SK-N-SH (cell line): ENCODE data around the gene PYGB. TPM values are rescaled to one million over a fixed set of nuclear protein-coding genes. Genes with fewer than 3 reads are reported as not detected.

ENCODE experiments used
- CTCF ChIA-PET: fragments of 300-600, 350-600 bp; formaldehyde crosslinking; extraction: SDS; loops from one replicate; lab custom pipeline; 2021; lab: Yijun Ruan, JAX
- POLR2A ChIA-PET: fragments of 350-600 bp; sonication (Branson Sonifier 250); formaldehyde crosslinking; extraction: SDS; loops from one replicate; lab custom pipeline; 2020; ENCODE audit warnings: antibody characterized with exemption, inconsistent platforms; lab: Yijun Ruan, JAX
- DNase-seq: peaks from one replicate; pipeline ENCODE4 v3.0.0; 2012
- H2AFZ ChIP-seq: fragments of 200-600 bp; sonication (generic); 2 replicates; pipeline ENCODE4 v1.8.1; 2016; ENCODE audit warnings: antibody characterized with exemption, mild to moderate bottlenecking, low read depth
- H3F3A ChIP-seq: fragments of 200-600 bp; sonication (generic); replicated peaks from 2 replicates; pipeline ENCODE3; 2016; ENCODE audit warnings: antibody characterized with exemption, mild to moderate bottlenecking; ENCODE audit not compliant: insufficient read depth
- H3K27ac ChIP-seq, 2 experiments: fragments of 200-500 bp in 1 of 2; fragments of 200-600 bp in 1 of 2; sonication (Bioruptor generic) in 1 of 2; sonication (generic), shearing (Covaris generic) in 1 of 2; 2 replicates each; pipeline versions ENCODE4 v1.5.1 to v1.6.1; 2014 to 2016; ENCODE audit warnings: low read depth in 2 of 2, inconsistent platforms in 1 of 2, low read length in 1 of 2, mild to moderate bottlenecking in 1 of 2, mixed read lengths in 1 of 2
- H3K27me3 ChIP-seq: fragments of 200-600 bp; sonication (generic), shearing (Covaris generic); 2 replicates; pipeline ENCODE4 v1.6.1; 2016; ENCODE audit warnings: mixed run types; ENCODE audit not compliant: insufficient read depth
- H3K36me3 ChIP-seq, 2 experiments: fragments of 200-500 bp in 1 of 2; fragments of 200-600 bp in 1 of 2; sonication (Bioruptor generic) in 1 of 2; sonication (generic) in 1 of 2; replicated peaks in 1 of 2; 2 replicates each; pipeline versions ENCODE3 to v1.5.1; 2014 to 2016; ENCODE audit warnings: low read length in 1 of 2, mild to moderate bottlenecking in 1 of 2; ENCODE audit not compliant: insufficient read depth in 2 of 2, control insufficient read depth in 1 of 2
- H3K4me1 ChIP-seq, 2 experiments: fragments of 200-500 bp in 1 of 2; fragments of 200-600 bp in 1 of 2; sonication (Bioruptor generic) in 1 of 2; sonication (generic), shearing (Covaris generic) in 1 of 2; 2 replicates each; pipeline versions ENCODE4 v1.5.1 to v1.6.1; 2014 to 2016; ENCODE audit warnings: low read depth in 1 of 2, low read length in 1 of 2, mixed run types in 1 of 2; ENCODE audit not compliant: insufficient read depth in 2 of 2, control insufficient read depth in 1 of 2
- H3K4me2 ChIP-seq: fragments of 200-600 bp; sonication (generic), shearing (Covaris generic); 2 replicates; pipeline ENCODE4 v1.6.1; 2017; ENCODE audit warnings: mixed run types
- H3K4me3 ChIP-seq, 2 experiments: fragments of 200-500 bp in 1 of 2; fragments of 200-600 bp in 1 of 2; sonication (Bioruptor generic) in 1 of 2; sonication (generic), shearing (Covaris generic) in 1 of 2; 2 replicates each; pipeline versions ENCODE4 v1.5.1 to v1.8.1; 2014 to 2016; ENCODE audit warnings: low read depth in 2 of 2, inconsistent platforms in 1 of 2, low read length in 1 of 2, mild to moderate bottlenecking in 1 of 2, mixed read lengths in 1 of 2, moderate library complexity in 1 of 2
- H3K79me2 ChIP-seq: fragments of 200-600 bp; sonication (generic); 2 replicates; pipeline ENCODE4 v1.8.1; 2017; ENCODE audit warnings: mild to moderate bottlenecking; ENCODE audit not compliant: insufficient read depth
- H3K9ac ChIP-seq: fragments of 200-600 bp; sonication (generic); 2 replicates; pipeline ENCODE4 v1.6.1; 2017; ENCODE audit warnings: mixed run types
- H3K9me2 ChIP-seq: fragments of 200-600 bp; sonication (generic); 2 replicates; pipeline ENCODE4 v1.6.1; 2017; ENCODE audit warnings: mixed run types
- H3K9me3 ChIP-seq: fragments of 200-600 bp; sonication (generic); 2 replicates; pipeline ENCODE4 v1.6.1; 2017; ENCODE audit warnings: mixed run types, mild to moderate bottlenecking, moderate library complexity
- H4K20me1 ChIP-seq: fragments of 200-600 bp; sonication (generic); 2 replicates; pipeline ENCODE4 v1.6.1; 2017; ENCODE audit warnings: mild to moderate bottlenecking, mixed run types; ENCODE audit not compliant: insufficient read depth
- CHD2 ChIP-seq: fragments of 150-350 bp; IDR thresholded peaks from 2 replicates; pipeline ENCODE4 v1.6.1; 2018; ENCODE audit warnings: low read length; ENCODE audit not compliant: partially characterized antibody
- CTCF ChIP-seq: fragments of 200-600 bp; sonication (generic); IDR thresholded peaks from 2 replicates; pipeline ENCODE4 v1.6.1; 2017; ENCODE audit warnings: antibody characterized with exemption, mild to moderate bottlenecking, moderate library complexity
- ELF1 ChIP-seq: IDR thresholded peaks from 2 replicates; pipeline ENCODE4 v1.4.0; 2012
- EZH2phosphoT487 ChIP-seq: fragments of 200-600 bp; sonication (generic); IDR thresholded peaks from 2 replicates; pipeline ENCODE4 v1.6.1; 2017; ENCODE audit warnings: low read depth, mixed run types, mild to moderate bottlenecking, antibody characterized with exemption, moderate library complexity, borderline replicate concordance
- FOSL2 ChIP-seq: IDR thresholded peaks from 2 replicates; pipeline ENCODE4 v1.4.0; 2012; ENCODE audit warnings: low read depth, mild to moderate bottlenecking, moderate library complexity, borderline replicate concordance
- FOXM1 ChIP-seq: IDR thresholded peaks from 2 replicates; pipeline ENCODE4 v1.4.0; 2012; ENCODE audit warnings: low read depth, mild to moderate bottlenecking
- GATA2 ChIP-seq: sonication (generic); formaldehyde crosslinking; IDR thresholded peaks from 2 replicates; pipeline ENCODE4 v1.5.0; 2020; ENCODE audit warnings: mild to moderate bottlenecking, missing genetic modification reagents
- JUND ChIP-seq: IDR thresholded peaks from 2 replicates; pipeline ENCODE4 v1.4.0; 2012
- MXI1 ChIP-seq: IDR thresholded peaks from 2 replicates; pipeline ENCODE4 v1.6.1; 2012; ENCODE audit warnings: mild to moderate bottlenecking, low read depth, low read length, improper control_type of control experiment
- NRF1 ChIP-seq: IDR thresholded peaks from 2 replicates; pipeline ENCODE4 v1.6.1; 2012; ENCODE audit warnings: low read depth, mild to moderate bottlenecking, low read length
- POLR2AphosphoS5 ChIP-seq: IDR thresholded peaks from 2 replicates; pipeline ENCODE4 v1.6.1; 2012; ENCODE audit warnings: low read depth, low read length
- RAD21 ChIP-seq: IDR thresholded peaks from 2 replicates; pipeline ENCODE4 v1.6.1; 2012; ENCODE audit warnings: mild to moderate bottlenecking, low read length
- RXRA ChIP-seq: IDR thresholded peaks from 2 replicates; pipeline ENCODE4 v1.4.0; 2012; ENCODE audit warnings: low read depth, mild to moderate bottlenecking, borderline replicate concordance
- SIN3A ChIP-seq: IDR thresholded peaks from 2 replicates; pipeline ENCODE4 v1.6.1; 2012; ENCODE audit warnings: low read depth, mild to moderate bottlenecking, low read length, moderate library complexity, borderline replicate concordance
- TAF1 ChIP-seq: IDR thresholded peaks from 2 replicates; pipeline ENCODE4 v1.6.1; 2012; ENCODE audit warnings: low read depth, mild to moderate bottlenecking, low read length, moderate library complexity, borderline replicate concordance
- TEAD4 ChIP-seq: IDR thresholded peaks from 2 replicates; pipeline ENCODE4 v1.4.0; 2012; ENCODE audit warnings: mild to moderate bottlenecking, borderline replicate concordance; ENCODE audit not compliant: insufficient read depth
- ZBTB33 ChIP-seq: IDR thresholded peaks from 2 replicates; pipeline ENCODE4 v1.4.0; 2012; ENCODE audit warnings: low read depth, borderline replicate concordance
- WGBS: methylation state at CpG from one replicate; pipeline ENCODE4 v1.1.6; 2017; ENCODE audit warnings: low lambda C conversion rate; 5-methylcytosine and 5-hydroxymethylcytosine counted together
- polyA plus RNA-seq, 3 experiments: library from polyadenylated mRNA; depleted of rRNA; stranded (reverse); fragments of >200 nt; gene quantifications; 2 replicates each; pipeline ENCODE4 v1.2.3, GENCODE V29; 2012
- TF ChIP-seq, protein P1 (sequence below): IDR thresholded peaks from 2 replicates; pipeline ENCODE4; 2012

Gene PYGB
- polyA plus RNA-seq, 1 of the 3 experiments (the other 2 are of a cell fraction), result 35.8 TPM

- no peaks in the 10 kb centered on the region for H3K79me2 ChIP-seq
- POLR2A ChIA-PET, result no interaction called here
- DNase-seq, result no peak
- TF ChIP-seq FOSL2, result no peak
- no peak for TF ChIP-seq RAD21
- TF ChIP-seq TAF1, result no peak
- TF ChIP-seq MXI1, result no peak
- no peak for TF ChIP-seq CTCF
- no peak for TF ChIP-seq JUND
- no peak for TF ChIP-seq FOXM1
- no peak for TF ChIP-seq TEAD4
- TF ChIP-seq ELF1, result no peak
- TF ChIP-seq NRF1, result no peak
- no peak for TF ChIP-seq GATA2 (CRISPR knock-in tag)
- no peak for TF ChIP-seq ZBTB33
- TF ChIP-seq POLR2AphosphoS5, result no peak
- TF ChIP-seq, protein P1, sequence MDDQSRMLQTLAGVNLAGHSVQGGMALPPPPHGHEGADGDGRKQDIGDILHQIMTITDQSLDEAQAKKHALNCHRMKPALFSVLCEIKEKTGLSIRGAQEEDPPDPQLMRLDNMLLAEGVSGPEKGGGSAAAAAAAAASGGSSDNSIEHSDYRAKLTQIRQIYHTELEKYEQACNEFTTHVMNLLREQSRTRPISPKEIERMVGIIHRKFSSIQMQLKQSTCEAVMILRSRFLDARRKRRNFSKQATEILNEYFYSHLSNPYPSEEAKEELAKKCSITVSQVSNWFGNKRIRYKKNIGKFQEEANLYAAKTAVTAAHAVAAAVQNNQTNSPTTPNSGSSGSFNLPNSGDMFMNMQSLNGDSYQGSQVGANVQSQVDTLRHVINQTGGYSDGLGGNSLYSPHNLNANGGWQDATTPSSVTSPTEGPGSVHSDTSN, result no peak
- no peak for TF ChIP-seq EZH2phosphoT487
- no peak for TF ChIP-seq RXRA
- no peak for TF ChIP-seq SIN3A
- no peak for TF ChIP-seq CHD2
- TF ChIP-seq, all 33 proteins: peak for 0
- Histone ChIP-seq H3K4me2 (no peak overlapping the region), H3K9ac (no peak overlapping the region), H3K9me3 (no peaks in the 10 kb centered on the region), H3K4me1 (peaks cover 0 to 3% of the 10 kb centered on the region in 2 experiments; a peak in 1 of 4 replicates), H3K9me2 (no peaks in the 10 kb centered on the region), H3K27ac (no peak overlapping the region), H3K36me3 (peaks cover 4 to 20% of the 10 kb centered on the region in 2 experiments), H3K27me3 (no peaks in the 10 kb centered on the region), H4K20me1 (no peaks in the 10 kb centered on the region; the same call in 1 of the 2 replicates), H2AFZ (no peak overlapping the region), H3K4me3 (no peak overlapping the region), H3F3A (peaks cover 4% of the 10 kb centered on the region)
- no CpG with 5 or more reads among the region's 6 CpGs for WGBS
- CTCF ChIA-PET, result interaction anchor here (2.4 kb wide), 1 partner anchor 96 kb away, joined by 11 read pairs; no protein-coding TSS in a partner anchor
These were observed 54.7 kb downstream of the PYGB start for GRCh38 chr20:25302596-25302995.
